SK-N-SH (cell line): ENCODE measurements around the gene NACC1.

Experiments used
- CHD2 ChIP-seq: fragments of 150-350 bp; IDR thresholded peaks from 2 replicates; pipeline ENCODE4 v1.6.1; 2018; ENCODE audit warnings: low read length; ENCODE audit not compliant: partially characterized antibody
- CTCF ChIP-seq: fragments of 200-600 bp; sonication (generic); IDR thresholded peaks from 2 replicates; pipeline ENCODE4 v1.6.1; 2017; ENCODE audit warnings: antibody characterized with exemption, mild to moderate bottlenecking, moderate library complexity
- EZH2phosphoT487 ChIP-seq: fragments of 200-600 bp; sonication (generic); IDR thresholded peaks from 2 replicates; pipeline ENCODE4 v1.6.1; 2017; ENCODE audit warnings: low read depth, mixed run types, mild to moderate bottlenecking, antibody characterized with exemption, moderate library complexity, borderline replicate concordance
- TAF1 ChIP-seq: IDR thresholded peaks from 2 replicates; pipeline ENCODE4 v1.6.1; 2012; ENCODE audit warnings: low read depth, mild to moderate bottlenecking, low read length, moderate library complexity, borderline replicate concordance
- TCF12 ChIP-seq: IDR thresholded peaks from 2 replicates; pipeline ENCODE4 v1.4.0; 2012
- TF ChIP-seq, protein P1 (sequence below): IDR thresholded peaks from 2 replicates; pipeline ENCODE4 v1.4.0; 2012; ENCODE audit warnings: low read depth, borderline replicate concordance

- TF ChIP-seq CHD2 (no peak), TAF1 (no peak), CTCF (peak; percentile 23), EZH2phosphoT487 (no peak), TCF12 (no peak)
- TF ChIP-seq, protein P1, sequence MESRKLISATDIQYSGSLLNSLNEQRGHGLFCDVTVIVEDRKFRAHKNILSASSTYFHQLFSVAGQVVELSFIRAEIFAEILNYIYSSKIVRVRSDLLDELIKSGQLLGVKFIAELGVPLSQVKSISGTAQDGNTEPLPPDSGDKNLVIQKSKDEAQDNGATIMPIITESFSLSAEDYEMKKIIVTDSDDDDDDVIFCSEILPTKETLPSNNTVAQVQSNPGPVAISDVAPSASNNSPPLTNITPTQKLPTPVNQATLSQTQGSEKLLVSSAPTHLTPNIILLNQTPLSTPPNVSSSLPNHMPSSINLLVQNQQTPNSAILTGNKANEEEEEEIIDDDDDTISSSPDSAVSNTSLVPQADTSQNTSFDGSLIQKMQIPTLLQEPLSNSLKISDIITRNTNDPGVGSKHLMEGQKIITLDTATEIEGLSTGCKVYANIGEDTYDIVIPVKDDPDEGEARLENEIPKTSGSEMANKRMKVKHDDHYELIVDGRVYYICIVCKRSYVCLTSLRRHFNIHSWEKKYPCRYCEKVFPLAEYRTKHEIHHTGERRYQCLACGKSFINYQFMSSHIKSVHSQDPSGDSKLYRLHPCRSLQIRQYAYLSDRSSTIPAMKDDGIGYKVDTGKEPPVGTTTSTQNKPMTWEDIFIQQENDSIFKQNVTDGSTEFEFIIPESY = no peak
Observed at GRCh38 chr19:13082192-13083007, 35.7 kb upstream of the NACC1 start.
